ENCODE data around the gene DCDC2B. TPM values are rescaled to one million over a fixed set of nuclear protein-coding genes. Genes with fewer than 3 reads are reported as not detected.
"Not testable (repeated sequence)": the region's sequence is repeated elsewhere in the genome, so short reads cannot be mapped to it uniquely, and the experiment has no call there.

The DCDC2B gene
- not detected for total RNA-seq (ENCODE audit: unreplicated experiment)
- long read RNA-seq, result 0 reads

DNA sequence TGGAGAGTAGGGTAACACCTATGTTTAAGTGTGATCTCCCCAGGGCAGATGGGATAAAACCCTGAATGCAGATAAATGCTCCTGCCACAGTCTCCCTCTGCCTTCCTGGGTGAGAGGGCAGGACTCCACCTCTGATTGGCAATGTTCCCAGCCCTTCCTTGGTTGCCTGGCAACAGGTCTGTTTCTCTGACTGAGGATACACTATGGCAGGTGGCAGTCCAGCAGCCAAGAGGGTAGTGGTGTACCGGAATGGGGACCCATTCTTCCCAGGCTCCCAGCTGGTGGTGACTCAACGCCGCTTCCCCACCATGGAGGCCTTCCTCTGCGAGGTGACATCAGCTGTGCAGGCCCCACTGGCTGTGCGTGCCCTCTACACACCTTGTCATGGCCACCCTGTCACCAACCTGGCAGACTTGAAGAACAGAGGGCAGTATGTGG is at the start of gene DCDC2B:
DCDC2B (plus strand) TSS at position 199 of the 438 bp plus-strand sequence; CDS start at position 204, 5 bp downstream.
- no peak within 1 kb of the TSS for H3K4me3 Mint-ChIP-seq (ENCODE audit: unreplicated experiment)
- DNase-seq, result no peak
- no peaks in the 10 kb centered on the region for H3K36me3 Mint-ChIP-seq (ENCODE audit: unreplicated experiment)
- peaks cover 9% of the 10 kb centered on the region for H3K9me3 Mint-ChIP-seq (ENCODE audit: unreplicated experiment)
- no peak for TF ChIP-seq CTCF (IDR thresholded peaks at IDR 0.05; ENCODE audit: partially characterized antibody, unreplicated experiment)
- H3K4me1 Mint-ChIP-seq (ENCODE audit: low read depth, unreplicated experiment), result no peaks in the 10 kb centered on the region
- no peak within 1 kb of the TSS for H3K27ac Mint-ChIP-seq (ENCODE audit: unreplicated experiment)
- H3K27me3 Mint-ChIP-seq (ENCODE audit: unreplicated experiment), result peaks cover 8% of the 10 kb centered on the region

GRCh38 chr1:32159189-32159588 is 49.7 kb upstream of the DCDC2B start:
- H3K9me3 Mint-ChIP-seq (ENCODE audit: unreplicated experiment), result no peaks in the 10 kb centered on the region
- H3K27ac Mint-ChIP-seq (ENCODE audit: unreplicated experiment), result no peak overlapping the region
- no peak for TF ChIP-seq CTCF (IDR thresholded peaks at IDR 0.05; ENCODE audit: partially characterized antibody, unreplicated experiment)
- H3K4me1 Mint-ChIP-seq (ENCODE audit: low read depth, unreplicated experiment), result no peaks in the 10 kb centered on the region
- DNase-seq, result no peak
- peaks cover 2% of the 10 kb centered on the region for H3K27me3 Mint-ChIP-seq (ENCODE audit: unreplicated experiment)
- no peak overlapping the region for H3K4me3 Mint-ChIP-seq (ENCODE audit: unreplicated experiment)
- H3K36me3 Mint-ChIP-seq (ENCODE audit: unreplicated experiment), result peaks cover 4% of the 10 kb centered on the region

DNA sequence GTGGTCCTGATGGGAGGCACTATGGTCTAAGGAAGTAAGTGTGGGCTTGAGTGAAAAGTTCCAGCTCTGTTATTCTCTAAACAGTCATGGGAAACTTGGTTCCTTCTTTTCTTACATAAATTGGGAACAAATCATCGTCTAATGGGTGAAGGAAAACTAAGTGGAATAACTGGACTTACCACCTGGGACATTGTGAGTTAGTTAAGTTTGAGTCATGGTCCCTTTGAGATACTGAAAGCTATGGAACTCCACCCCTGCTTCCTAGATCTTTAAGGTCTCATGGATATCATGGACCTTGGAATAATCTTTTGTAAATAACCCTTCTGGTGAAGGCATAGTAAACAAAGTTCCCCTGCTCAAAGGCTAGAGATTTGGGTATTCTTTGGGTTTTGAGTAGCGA is 45.5 kb upstream of the DCDC2B start:
- Mint-ChIP-seq H3K9me3 (ENCODE audit: unreplicated experiment) (peaks cover 2% of the 10 kb centered on the region), H3K4me1 (ENCODE audit: low read depth, unreplicated experiment) (no peaks in the 10 kb centered on the region), H3K27me3 (ENCODE audit: unreplicated experiment) (no peaks in the 10 kb centered on the region), H3K4me3 (ENCODE audit: unreplicated experiment) (no peak overlapping the region), H3K27ac (ENCODE audit: unreplicated experiment) (no peak overlapping the region), H3K36me3 (ENCODE audit: unreplicated experiment) (peaks cover 5% of the 10 kb centered on the region)
- no peak for DNase-seq
- no peak for TF ChIP-seq CTCF (IDR thresholded peaks at IDR 0.05; ENCODE audit: partially characterized antibody, unreplicated experiment)

- H3K27me3 Mint-ChIP-seq (ENCODE audit: unreplicated experiment); DNase-seq; H3K4me3 Mint-ChIP-seq (ENCODE audit: unreplicated experiment); H3K4me1 Mint-ChIP-seq (ENCODE audit: low read depth, unreplicated experiment); H3K9me3 Mint-ChIP-seq (ENCODE audit: unreplicated experiment); H3K27ac Mint-ChIP-seq (ENCODE audit: unreplicated experiment): not testable (repeated sequence)
- peaks cover 10% of the 10 kb centered on the region for H3K36me3 Mint-ChIP-seq (ENCODE audit: unreplicated experiment)
Measured at GRCh38 chr1:32165633-32166032, 43.3 kb upstream of the DCDC2B start.

DNA sequence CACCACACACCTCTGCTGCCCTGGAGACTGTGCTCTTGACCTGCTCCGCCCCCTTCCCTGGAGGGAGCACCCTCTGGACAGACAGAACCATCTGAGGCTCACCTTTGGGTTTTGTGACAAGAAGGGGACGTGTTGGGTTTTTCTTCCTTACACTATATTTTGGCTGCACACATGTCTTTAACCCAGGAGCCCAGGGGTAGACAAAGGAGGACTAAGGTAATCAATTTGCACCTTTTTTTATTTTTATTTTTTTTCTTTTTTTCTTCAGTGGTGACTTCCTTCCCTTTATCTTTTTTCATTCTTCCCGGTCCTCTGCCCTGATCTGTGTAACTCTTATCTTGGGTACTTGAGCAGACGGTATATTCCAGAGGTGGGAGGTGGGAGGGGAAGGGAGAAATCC is 37.9 kb upstream of the DCDC2B start:
- H3K4me3 Mint-ChIP-seq (ENCODE audit: unreplicated experiment), result no peak overlapping the region
- peaks cover 6% of the 10 kb centered on the region for H3K36me3 Mint-ChIP-seq (ENCODE audit: unreplicated experiment)
- TF ChIP-seq CTCF (IDR thresholded peaks at IDR 0.05; ENCODE audit: partially characterized antibody, unreplicated experiment), result no peak
- H3K9me3 Mint-ChIP-seq (ENCODE audit: unreplicated experiment), result no peaks in the 10 kb centered on the region
- no peaks in the 10 kb centered on the region for H3K4me1 Mint-ChIP-seq (ENCODE audit: low read depth, unreplicated experiment)
- DNase-seq, result no peak
- H3K27ac Mint-ChIP-seq (ENCODE audit: unreplicated experiment), result no peak overlapping the region
- H3K27me3 Mint-ChIP-seq (ENCODE audit: unreplicated experiment), result no peaks in the 10 kb centered on the region
